Ovary (tissue), 3 donors: ENCODE results near the gene CUTA.

Experiments used
- POLR2A ChIP-seq: fragments of 450-650 bp; IDR thresholded peaks from one replicate; pipeline ENCODE4 v1.6.1; 2017; ENCODE audit warnings: antibody characterized with exemption, mild to moderate bottlenecking, moderate library complexity
- TF ChIP-seq, protein P1 (sequence below), 3 donors: fragments of 450-650 bp in 2 of 3; fragments of 200-600 bp in 1 of 3; IDR thresholded peaks; one replicate each; pipeline versions ENCODE4 v1.5.1 to v1.8.0; 2016 to 2022; ENCODE audit warnings: antibody characterized with exemption in 3 of 3, mild to moderate bottlenecking in 1 of 3
- donor health status: DM: no; HTN: no; CAD: no.

DNA sequence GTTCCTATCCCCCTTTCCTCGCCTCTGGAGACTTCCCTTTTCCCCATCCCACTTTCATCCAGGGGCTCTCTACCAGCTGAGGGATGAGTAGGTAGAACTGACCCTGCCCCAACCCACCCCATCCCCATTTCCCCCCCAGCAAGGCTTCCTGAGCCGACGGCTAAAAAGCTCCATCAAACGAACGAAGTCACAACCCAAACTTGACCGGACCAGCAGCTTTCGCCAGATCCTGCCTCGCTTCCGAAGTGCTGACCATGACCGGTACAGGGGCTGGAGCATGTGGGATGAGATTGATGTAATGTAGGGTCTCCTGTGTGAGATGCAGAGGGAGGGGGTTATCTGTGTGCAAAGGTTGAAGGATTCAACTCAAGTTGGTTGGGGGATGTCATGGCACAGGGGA lies 14.6 kb upstream of the CUTA start:
- TF ChIP-seq, protein P1, sequence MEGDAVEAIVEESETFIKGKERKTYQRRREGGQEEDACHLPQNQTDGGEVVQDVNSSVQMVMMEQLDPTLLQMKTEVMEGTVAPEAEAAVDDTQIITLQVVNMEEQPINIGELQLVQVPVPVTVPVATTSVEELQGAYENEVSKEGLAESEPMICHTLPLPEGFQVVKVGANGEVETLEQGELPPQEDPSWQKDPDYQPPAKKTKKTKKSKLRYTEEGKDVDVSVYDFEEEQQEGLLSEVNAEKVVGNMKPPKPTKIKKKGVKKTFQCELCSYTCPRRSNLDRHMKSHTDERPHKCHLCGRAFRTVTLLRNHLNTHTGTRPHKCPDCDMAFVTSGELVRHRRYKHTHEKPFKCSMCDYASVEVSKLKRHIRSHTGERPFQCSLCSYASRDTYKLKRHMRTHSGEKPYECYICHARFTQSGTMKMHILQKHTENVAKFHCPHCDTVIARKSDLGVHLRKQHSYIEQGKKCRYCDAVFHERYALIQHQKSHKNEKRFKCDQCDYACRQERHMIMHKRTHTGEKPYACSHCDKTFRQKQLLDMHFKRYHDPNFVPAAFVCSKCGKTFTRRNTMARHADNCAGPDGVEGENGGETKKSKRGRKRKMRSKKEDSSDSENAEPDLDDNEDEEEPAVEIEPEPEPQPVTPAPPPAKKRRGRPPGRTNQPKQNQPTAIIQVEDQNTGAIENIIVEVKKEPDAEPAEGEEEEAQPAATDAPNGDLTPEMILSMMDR (IDR thresholded peaks at IDR 0.05) = no peak
- no peak for TF ChIP-seq POLR2A
